ENCODE measurements around the gene OTUD6A. TPM values are rescaled to one million over a fixed set of nuclear protein-coding genes. Genes with fewer than 3 reads are reported as not detected.

The OTUD6A gene
- not detected in 2 replicates for total RNA-seq (2011; cell fraction: chromatin; rRNA removed; ENCODE audit: low replicate concordance)
- not detected in 2 replicates for total RNA-seq (2011; cell fraction: nucleolus; rRNA removed)
- not detected in 2 replicates for total RNA-seq (2011; cell fraction: nucleoplasm; rRNA removed)
- total RNA-seq (2014; rRNA removed) (0.12 TPM in 1 of 2 replicates, not detected in the other), total RNA-seq (2014; rRNA removed; fragmentation: Illumina TruSeq; extraction: Trizol) (not detected in 2 replicates), total RNA-seq (2015; rRNA removed; fragmentation: Illumina TruSeq; extraction: Trizol) (not detected in 2 replicates), total RNA-seq (2021) (not detected in 2 replicates), polyA plus RNA-seq (2011; rRNA removed) (not detected in 2 replicates), polyA plus RNA-seq (2014; fragmentation: Illumina TruSeq; extraction: Trizol) (not detected in 2 replicates), polyA plus RNA-seq (2014; fragmentation: Nextera tagmentation; extraction: Ambion mirVana) (not detected), polyA plus RNA-seq (2014; rRNA removed) (not detected in 2 replicates), polyA minus RNA-seq (2011; rRNA and poly(A)+ RNA removed) (not detected in 2 replicates), Bru-seq, nascent RNA (percentile 20 among the genes with signal in this experiment), BruChase-seq, experiment 1, labeled RNA remaining after a 2-hour chase (percentile 20 among the genes with signal in this experiment), BruChase-seq, experiment 2, labeled RNA remaining after a 6-hour chase (not detected)
- polyA plus RNA-seq (2011; cell fraction: cytosol; rRNA removed) = not detected in 2 replicates
- polyA plus RNA-seq (2011; cell fraction: nucleus; rRNA removed) = not detected in 2 replicates
- polyA plus RNA-seq (2012) = 0.08 and 0.37 TPM in 2 replicates
- not detected in 2 replicates for polyA minus RNA-seq (2011; cell fraction: cytosol; rRNA and poly(A)+ RNA removed)
- polyA minus RNA-seq (2011; cell fraction: nucleus; rRNA and poly(A)+ RNA removed) = not detected in 2 replicates
- long read RNA-seq, experiment 1 = 0 reads
- long read RNA-seq, experiment 2 = 0 reads
- long read RNA-seq, experiment 3 = 0 reads

DNA sequence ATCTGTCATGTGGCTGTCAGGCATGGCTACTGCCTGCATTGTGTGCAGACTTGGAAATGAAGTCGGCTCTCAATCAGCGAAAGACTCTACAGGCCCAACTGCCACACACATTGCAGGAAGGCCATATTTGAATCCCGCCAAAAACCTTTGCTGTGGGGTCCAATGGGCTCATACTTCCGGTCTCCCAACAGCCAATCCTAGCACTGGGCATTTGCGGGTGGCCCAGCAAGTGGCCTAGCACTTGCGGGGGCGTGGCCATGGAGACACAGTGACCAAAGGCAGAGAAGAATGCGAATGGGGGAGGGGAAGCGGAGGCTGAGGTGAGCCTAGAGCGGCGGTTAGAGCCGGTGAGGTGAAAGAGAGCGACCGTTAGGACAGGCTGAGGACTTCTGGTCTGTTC is at the start of gene OTUD6A:
OTUD6A (plus strand) TSS at position 382 of the 400 bp plus-strand sequence. CDS start 68 bp downstream, outside the sequence.
- no peaks in the 10 kb centered on the region for H3K79me2 ChIP-seq (ENCODE audit: control insufficient read depth, insufficient read depth, low read length)
- H2AFZ ChIP-seq (ENCODE audit: low read depth, low read length) = no peak within 1 kb of the TSS
- in situ Hi-C loops (cut with MboI) = no loop called here
- no peak within 1 kb of the TSS for H3K9ac ChIP-seq (ENCODE audit: insufficient read depth in 1 of 2, low read depth in 2 of 2, low read length in 2 of 2)
- no peaks in the 10 kb centered on the region for H3K9me3 ChIP-seq (replicated peaks; ENCODE audit: control insufficient read depth, insufficient read depth, low read depth, low read length)
- no peaks in the 10 kb centered on the region for H3K4me1 ChIP-seq (replicated peaks in 1 of 2; ENCODE audit: control insufficient read depth in 2 of 2, insufficient read depth in 2 of 2, low read length in 2 of 2)
- ChIA-PET CTCF (ENCODE audit: low intra/inter-chr PET ratio) (no interaction called here), POLR2A (no interaction called here)
- H3K4me3 ChIP-seq = no peak within 1 kb of the TSS
- peak; percentile 21; the same call in 2 of the 3 replicates for ATAC-seq
- no peaks in the 10 kb centered on the region for H3K36me3 ChIP-seq (ENCODE audit: control insufficient read depth, insufficient read depth, low read length)
- FAIRE-seq = no peak
- 40% methylated on average over 8 of the region's 14 CpGs for WGBS (ENCODE audit: insufficient coverage, low coverage, missing lambda C conversion rate)
- BruUV-seq (replicated peaks) = no TSS peak
- no peak within 1 kb of the TSS for H3K27ac ChIP-seq (ENCODE audit: extremely low read depth, low read depth, low read length)
- H4K20me1 ChIP-seq (replicated peaks; ENCODE audit: control insufficient read depth, insufficient read depth, low read length) = no peaks in the 10 kb centered on the region
- H3K4me2 ChIP-seq (ENCODE audit: insufficient read depth, low read length) = no peak within 1 kb of the TSS
- H3K9me1 ChIP-seq (ENCODE audit: control insufficient read depth, insufficient read depth, low read length) = no peaks in the 10 kb centered on the region
- DNase-seq (ENCODE audit: extremely low read depth in 1 of 4, low spot score in 3 of 4) = no peak
- H3K27me3 ChIP-seq (ENCODE audit: control insufficient read depth in 2 of 2, insufficient read depth in 2 of 2, low read length in 2 of 2) = peaks cover 0 to 14% of the 10 kb centered on the region in 2 experiments; a peak in 2 of 5 replicates
- intact Hi-C loops (cut with micrococcal nuclease) = no loop called here
- TF ChIP-seq, protein P1, sequence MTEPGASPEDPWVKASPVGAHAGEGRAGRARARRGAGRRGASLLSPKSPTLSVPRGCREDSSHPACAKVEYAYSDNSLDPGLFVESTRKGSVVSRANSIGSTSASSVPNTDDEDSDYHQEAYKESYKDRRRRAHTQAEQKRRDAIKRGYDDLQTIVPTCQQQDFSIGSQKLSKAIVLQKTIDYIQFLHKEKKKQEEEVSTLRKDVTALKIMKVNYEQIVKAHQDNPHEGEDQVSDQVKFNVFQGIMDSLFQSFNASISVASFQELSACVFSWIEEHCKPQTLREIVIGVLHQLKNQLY (CRISPR knock-in tag; conservative IDR thresholded peaks at IDR 0.05) = no peak
- TF ChIP-seq POLR2B (IDR thresholded peaks at IDR 0.05; ENCODE audit: low read depth, partially characterized antibody) (no peak), MTA2 (IDR thresholded peaks at IDR 0.05; ENCODE audit: low read depth) (no peak), ZBTB9 (CRISPR knock-in tag; IDR thresholded peaks at IDR 0.05) (no peak), ZNF766 (CRISPR knock-in tag; conservative IDR thresholded peaks at IDR 0.05) (no peak), POLR2G (IDR thresholded peaks at IDR 0.05; ENCODE audit: low read depth, low read length) (no peak), NFYB (IDR thresholded peaks at IDR 0.05; ENCODE audit: extremely low read depth, insufficient read length) (peak; percentile 34), TEAD2 (tag; IDR thresholded peaks at IDR 0.05) (no peak), ARNT (IDR thresholded peaks at IDR 0.05) (no peak), KLF1 (tag; IDR thresholded peaks at IDR 0.05) (no peak), L3MBTL2 (IDR thresholded peaks at IDR 0.05) (0 out of 2 replicates have a peak, but pooled peaks have one; percentile 13), EWSR1 (IDR thresholded peaks at IDR 0.05; ENCODE audit: borderline replicate concordance, low read depth, partially characterized antibody) (no peak)
- TF ChIP-seq, protein P2, sequence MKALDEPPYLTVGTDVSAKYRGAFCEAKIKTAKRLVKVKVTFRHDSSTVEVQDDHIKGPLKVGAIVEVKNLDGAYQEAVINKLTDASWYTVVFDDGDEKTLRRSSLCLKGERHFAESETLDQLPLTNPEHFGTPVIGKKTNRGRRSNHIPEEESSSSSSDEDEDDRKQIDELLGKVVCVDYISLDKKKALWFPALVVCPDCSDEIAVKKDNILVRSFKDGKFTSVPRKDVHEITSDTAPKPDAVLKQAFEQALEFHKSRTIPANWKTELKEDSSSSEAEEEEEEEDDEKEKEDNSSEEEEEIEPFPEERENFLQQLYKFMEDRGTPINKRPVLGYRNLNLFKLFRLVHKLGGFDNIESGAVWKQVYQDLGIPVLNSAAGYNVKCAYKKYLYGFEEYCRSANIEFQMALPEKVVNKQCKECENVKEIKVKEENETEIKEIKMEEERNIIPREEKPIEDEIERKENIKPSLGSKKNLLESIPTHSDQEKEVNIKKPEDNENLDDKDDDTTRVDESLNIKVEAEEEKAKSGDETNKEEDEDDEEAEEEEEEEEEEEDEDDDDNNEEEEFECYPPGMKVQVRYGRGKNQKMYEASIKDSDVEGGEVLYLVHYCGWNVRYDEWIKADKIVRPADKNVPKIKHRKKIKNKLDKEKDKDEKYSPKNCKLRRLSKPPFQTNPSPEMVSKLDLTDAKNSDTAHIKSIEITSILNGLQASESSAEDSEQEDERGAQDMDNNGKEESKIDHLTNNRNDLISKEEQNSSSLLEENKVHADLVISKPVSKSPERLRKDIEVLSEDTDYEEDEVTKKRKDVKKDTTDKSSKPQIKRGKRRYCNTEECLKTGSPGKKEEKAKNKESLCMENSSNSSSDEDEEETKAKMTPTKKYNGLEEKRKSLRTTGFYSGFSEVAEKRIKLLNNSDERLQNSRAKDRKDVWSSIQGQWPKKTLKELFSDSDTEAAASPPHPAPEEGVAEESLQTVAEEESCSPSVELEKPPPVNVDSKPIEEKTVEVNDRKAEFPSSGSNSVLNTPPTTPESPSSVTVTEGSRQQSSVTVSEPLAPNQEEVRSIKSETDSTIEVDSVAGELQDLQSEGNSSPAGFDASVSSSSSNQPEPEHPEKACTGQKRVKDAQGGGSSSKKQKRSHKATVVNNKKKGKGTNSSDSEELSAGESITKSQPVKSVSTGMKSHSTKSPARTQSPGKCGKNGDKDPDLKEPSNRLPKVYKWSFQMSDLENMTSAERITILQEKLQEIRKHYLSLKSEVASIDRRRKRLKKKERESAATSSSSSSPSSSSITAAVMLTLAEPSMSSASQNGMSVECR (CRISPR knock-in tag; IDR thresholded peaks at IDR 0.05) = no peak
